HG03457 (cell line): ENCODE measurements around the gene ARFIP1.
"Not testable (repeated sequence)": the region's sequence is repeated elsewhere in the genome, so short reads cannot be mapped to it uniquely, and the experiment has no call there.

Source experiments
- ATAC-seq: cut with Tn5 transposase; IDR thresholded peaks from one replicate; pipeline ENCODE4 v1.9.1; 2021; ENCODE audit warnings: moderate number of reproducible peaks; ENCODE audit not compliant: unreplicated experiment

Gene ARFIP1

GRCh38 chr4:152894673-152895072 is 114.9 kb downstream of the ARFIP1 start:
- ATAC-seq = no peak

DNA sequence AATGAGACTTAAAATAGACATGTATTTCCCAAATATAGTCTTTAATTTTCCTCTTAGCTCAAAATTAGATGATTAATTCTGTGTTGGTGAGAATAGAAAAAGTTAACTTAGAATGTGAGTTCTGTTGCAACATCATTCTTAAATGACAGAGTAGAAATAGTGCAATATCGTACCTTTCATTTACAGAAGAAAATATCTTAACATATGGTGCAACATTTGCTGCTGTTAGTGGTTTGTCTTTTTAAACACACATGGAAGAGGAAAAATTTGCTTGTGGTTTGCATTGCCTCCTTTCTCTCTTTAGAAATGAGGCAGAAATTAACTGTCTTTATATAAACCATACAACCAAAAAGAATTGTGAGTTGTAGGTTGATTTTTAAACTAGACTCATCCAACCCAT is 117.1 kb downstream of the ARFIP1 start:
- no peak for ATAC-seq

DNA sequence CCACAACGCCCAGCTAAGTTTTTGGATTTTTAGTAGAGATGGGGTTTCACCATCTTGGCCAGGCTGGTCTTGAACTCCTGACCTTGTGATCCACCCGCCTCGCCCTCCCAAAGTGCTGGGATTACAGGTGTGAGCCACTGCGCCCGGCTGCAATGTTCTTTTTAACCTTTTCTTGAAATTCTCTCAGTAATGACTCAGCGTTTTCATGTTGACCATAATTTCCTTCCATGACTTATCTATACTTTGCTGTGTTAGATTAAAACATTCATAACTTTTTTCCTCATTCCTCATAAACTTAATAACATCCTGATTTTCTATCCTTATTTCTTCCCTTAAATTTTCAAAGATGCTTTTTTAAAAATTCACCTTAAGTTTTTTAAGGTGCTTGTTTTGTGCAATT is 118.4 kb downstream of the ARFIP1 start:
- not testable (repeated sequence) for ATAC-seq

DNA sequence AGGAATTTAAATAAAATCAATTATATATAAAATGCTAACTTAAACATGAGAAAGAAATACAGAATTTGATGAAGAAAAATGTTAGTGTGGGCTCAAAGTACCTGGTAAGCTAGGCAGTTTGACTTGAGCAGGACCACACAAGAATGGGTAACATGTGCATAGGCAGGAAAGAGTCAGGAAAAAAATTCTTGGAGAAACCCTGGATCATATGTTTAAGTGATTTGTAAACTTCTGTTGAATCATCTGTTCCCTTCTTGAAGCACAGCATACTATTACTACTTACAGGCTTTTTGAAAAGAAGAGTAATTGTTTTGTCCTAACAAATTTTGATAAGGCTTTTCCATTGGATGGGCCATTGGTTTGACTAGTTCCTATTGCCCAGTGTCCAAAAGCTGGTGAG is 118.9 kb downstream of the ARFIP1 start:
- no peak for ATAC-seq

- ATAC-seq = no peak
Measured at GRCh38 chr4:152900395-152900794, 120.6 kb downstream of the ARFIP1 start.

DNA sequence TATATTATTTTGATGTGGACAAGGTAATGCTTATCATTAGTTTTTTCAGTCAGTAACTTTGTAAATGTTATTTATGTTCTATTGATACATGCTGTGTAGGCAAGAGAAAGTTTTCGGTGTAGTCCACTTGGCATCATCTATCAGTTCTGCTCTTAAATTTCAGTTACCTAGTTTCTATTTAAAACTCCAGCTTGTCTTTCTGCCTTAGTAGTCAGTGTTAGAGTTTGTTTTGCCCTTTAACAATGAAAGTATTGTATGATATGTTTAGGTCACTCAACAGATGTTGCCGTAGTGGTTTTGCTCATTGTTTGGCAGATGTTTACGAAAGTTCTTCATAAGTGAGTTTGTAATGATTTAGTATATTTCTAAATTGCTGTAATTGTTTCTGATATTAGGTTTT is 121.5 kb downstream of the ARFIP1 start:
- ATAC-seq = no peak

GRCh38 chr4:152903658-152904057 is 123.9 kb downstream of the ARFIP1 start:
- ATAC-seq = no peak

- no peak for ATAC-seq
Measured at GRCh38 chr4:152909901-152910300, 130.1 kb downstream of the ARFIP1 start.

GRCh38 chr4:152910521-152910920 is 130.8 kb downstream of the ARFIP1 start:
- no peak for ATAC-seq

- no peak for ATAC-seq
Measured at GRCh38 chr4:152917543-152918395, 138.0 kb downstream of the ARFIP1 start.

GRCh38 chr4:152919826-152920225 is 140.1 kb downstream of the ARFIP1 start:
- no peak for ATAC-seq

DNA sequence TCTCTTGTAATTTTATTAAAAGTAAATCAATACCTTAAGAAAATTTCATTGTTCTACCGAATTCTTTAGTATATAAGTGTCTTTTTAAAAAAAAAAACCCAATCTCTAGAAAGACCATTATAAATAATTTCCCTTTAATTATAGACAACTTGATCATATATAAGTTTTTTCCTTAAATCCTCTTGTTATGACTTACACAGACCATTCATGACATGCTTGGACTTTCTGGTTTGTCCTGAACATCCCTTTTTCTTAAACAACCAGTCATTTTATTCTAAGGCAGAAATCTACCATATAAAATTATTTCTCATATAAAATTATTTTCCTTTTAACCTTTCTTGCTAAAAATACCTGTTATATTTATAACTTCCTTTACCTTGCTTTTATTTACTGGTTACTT is 141.0 kb downstream of the ARFIP1 start:
- no peak for ATAC-seq

GRCh38 chr4:152921284-152921683 is 141.5 kb downstream of the ARFIP1 start:
- no peak for ATAC-seq

GRCh38 chr4:152925851-152926250 is 146.1 kb downstream of the ARFIP1 start:
- no peak for ATAC-seq

DNA sequence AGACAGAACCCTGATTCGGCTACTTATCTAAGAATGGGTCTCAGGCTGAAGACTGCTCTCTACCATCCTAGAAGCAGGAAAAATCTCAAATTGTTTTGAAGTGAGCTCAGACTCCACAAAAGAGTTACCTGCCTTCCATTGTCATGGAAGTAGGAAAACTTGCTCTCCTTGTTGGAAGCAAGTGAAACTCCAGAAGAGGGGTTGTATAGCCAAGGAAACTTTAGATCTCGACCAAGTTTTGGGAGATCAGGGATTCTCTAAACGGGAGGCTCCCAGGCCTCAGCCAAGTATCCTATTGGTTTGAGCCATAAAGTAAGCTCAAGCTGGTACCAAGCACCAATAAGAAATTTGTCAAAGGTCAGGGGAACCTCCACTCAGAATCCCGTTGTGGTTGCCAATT is 147.2 kb downstream of the ARFIP1 start:
- ATAC-seq = no peak

GRCh38 chr4:152927737-152928136 is 148.0 kb downstream of the ARFIP1 start:
- no peak for ATAC-seq

DNA sequence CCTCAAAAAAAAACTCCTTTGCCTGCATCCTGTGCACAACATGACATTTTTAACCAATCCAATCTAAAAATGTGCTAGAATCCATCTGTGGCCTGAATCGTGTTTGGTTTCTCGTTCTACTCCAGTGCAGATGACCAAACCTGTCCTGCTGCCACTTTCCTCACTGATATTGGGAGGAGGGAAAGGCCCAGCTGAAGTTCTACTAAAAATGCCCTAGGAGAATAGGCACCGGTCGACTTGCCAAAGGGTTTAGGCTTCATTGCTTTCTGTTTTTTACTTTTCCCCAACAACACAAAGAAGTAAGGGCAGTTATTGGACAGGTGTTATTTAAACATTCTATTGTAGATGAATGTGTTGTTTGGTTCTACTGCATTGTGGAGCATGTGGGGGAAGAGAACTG is 148.5 kb downstream of the ARFIP1 start:
- no peak for ATAC-seq

DNA sequence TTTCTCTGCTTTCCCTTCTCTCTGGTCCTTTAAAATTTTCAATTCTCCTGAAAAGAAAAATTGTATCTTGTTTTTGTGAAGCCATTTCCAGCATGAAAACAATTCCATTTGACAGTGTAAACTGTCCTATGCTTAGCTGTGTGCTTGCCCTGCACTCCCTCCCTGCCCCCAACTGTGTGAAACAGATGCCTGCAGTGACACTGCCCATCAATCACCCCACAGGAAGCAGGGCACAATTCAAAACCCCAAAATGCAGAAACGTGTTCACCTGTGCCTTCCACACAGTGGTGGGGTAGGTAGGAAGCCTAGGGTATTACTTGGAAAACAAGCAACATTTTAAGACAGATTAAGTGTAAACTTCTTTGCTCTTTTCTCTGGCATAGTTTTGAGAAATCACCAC is 150.1 kb downstream of the ARFIP1 start:
- no peak for ATAC-seq

- ATAC-seq = no peak
Measured at GRCh38 chr4:152935143-152935542, 155.4 kb downstream of the ARFIP1 start.

DNA sequence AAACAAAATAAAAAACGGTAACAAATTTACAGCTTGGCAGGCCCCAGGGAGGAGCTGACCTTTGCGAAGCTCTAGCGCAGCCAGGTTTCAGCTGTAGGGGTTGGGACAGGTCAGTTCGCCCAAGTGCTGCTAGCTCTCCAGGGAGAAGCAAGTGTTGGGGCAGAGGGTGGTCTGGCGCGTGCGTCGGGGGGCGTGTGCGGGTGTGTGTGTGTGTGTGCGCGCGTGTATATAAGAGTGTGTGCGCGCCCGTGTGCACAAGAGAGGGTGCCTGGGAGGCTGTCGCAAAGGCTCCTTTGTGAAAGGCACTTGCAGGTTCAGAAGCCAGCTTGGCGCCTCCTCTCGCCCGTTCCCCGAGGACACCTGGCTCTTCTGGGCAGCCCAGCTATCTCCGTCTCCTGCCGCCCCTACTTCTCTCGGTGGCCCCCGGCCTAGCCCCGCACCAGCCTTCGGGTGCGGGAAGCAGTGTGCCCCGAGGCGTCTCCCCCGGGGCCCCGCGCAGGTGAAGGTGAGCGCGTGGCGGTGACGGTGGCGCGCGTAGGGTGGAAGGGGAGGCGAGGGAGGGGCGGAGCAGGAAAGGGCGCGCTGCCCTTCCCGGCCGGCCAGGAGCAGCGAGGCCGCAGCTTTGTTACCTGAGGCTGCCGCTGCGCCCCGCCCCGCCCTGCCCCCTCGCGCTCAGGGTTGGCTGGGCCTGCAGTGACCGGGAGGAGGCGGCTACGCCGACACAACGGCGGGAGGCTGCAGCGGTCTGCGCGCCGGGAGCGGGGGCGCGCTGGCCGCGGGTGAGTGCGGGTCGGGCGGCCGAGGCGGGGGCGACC is 156.1 kb downstream of the ARFIP1 start, which contains the start of gene FHDC1:
FHDC1 (plus strand) TSS at position 693 of the 815 bp plus-strand sequence. CDS start 6,735 bp downstream, outside the sequence.
- ATAC-seq = no peak

DNA sequence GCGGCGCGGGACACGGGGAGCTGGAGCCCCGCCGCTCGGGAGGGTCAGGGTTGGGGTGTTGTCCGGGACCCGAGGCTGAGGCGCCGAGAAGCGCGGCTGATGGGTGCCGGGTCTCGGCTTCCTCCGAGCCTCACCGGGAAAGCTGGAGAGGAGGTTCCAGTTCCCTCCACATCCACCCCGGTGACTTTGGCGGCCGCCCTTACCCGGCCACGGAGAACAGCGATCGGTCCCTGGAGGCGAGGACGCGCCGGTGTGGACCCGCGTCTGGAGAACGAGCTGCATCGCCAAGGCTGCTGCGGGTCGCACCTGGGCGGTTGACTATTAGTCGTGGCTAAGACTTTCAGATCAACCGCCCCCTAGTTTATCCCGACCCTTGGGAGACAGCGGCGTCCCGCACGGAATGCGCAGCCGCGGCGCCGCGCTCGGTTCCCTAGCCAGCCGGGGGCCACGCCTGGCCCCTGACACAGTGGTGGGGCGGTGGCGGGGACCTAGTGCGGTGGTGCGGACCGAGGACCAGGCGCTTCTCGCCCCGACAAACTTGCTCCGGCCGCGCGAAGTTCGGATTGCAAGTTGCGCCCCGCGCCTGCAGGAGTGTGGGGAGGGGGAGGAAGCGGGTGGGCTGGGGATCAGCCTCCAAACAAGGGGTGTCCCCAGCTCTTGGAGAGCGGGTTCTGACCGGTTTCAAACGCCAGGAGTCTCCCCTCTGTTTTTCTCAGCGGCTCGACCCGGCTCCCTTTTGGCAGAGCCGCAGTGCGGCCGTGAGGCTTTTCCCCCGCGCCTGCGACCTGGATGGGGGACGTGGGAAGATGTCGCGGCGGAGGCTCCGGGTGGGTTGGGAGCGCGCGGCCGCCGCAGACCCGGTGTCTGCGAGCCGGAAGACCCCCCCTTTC is 156.9 kb downstream of the ARFIP1 start:
- no peak for ATAC-seq
